DMS114 treated with DMSO at 0.1 percent for 48 hours (cell line): Measurements from ENCODE around the gene PEPD.

Experiments used
- DNase-seq: peaks from one replicate; lab custom pipeline; 2025; ENCODE audit not compliant: unreplicated experiment; lab: John Stamatoyannopoulos, UW

PEPD gene

DNA sequence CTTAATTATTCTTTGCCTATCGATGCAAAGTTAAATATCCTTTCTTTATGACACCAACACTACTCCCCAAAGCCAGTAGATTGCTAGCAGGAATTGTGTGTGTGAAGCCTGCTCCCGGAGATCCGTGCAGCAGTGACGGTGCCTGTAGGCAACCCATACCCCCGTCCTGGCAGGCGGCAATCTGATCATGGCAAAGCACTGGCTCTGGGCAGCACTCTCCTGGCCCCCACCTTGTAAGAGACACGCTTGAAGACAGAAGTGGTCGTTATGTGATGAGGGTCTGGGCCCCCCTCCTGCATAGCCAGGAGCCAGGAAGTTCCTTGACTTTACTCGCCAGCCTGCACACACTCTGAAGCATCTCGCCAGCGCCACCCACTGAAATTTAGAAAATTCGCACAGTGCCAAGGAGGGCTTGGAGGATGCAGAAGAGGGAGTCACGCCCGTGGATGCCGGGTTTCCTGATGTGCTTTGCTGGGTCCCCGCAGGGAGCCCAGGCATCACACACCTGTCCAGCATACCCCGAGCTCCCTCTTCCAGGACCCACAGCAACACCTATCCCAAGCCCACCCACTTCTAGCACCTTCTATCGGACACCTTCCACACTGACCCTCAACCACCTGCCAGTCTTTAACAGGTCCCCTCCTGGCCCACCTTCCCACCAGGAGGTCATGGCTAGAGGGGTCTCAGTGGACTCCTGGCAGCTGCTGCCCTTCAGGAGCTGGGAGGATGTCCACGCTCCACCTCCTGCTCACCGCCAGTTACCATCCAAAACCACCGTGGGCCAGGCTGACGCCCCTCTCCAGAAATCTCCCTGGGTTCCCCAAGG, 93.6 kb downstream of the PEPD start:
- no peak for DNase-seq

DNA sequence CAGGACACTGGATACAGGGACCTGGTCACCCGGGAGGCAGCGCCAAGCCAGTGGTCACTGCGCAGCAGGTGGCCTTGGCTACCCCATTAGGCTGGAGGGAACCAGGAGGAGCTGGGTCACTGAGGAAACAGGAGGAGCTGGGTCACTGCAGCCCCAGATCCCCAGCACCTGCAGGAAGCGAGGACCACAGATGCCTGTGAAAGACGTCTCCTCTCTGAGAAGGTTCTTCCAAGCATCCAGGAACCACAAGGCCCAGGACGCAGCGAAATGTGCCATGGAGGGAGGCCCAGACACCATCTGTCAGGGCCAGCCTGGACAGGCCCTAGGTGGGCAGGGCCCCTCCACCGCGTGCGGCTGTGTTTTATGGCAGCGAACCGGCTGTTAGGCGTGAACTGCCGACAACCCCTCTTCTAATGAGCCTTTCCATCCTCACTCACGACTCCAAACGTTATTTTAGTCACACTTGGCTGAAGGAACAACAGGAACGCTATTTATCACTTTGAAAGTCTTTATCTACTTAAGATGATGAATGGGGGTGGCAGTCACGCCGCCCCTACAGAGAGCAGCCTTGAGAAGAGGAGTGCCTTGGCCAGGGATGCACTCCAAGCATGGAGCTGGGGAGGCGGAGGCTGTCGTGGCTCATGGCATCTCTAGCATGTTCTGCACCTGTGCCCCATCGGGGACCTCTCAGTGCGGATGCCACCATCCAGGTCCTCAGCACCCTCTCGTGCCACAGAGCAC, 94.8 kb downstream of the PEPD start:
- DNase-seq = no peak

DNA sequence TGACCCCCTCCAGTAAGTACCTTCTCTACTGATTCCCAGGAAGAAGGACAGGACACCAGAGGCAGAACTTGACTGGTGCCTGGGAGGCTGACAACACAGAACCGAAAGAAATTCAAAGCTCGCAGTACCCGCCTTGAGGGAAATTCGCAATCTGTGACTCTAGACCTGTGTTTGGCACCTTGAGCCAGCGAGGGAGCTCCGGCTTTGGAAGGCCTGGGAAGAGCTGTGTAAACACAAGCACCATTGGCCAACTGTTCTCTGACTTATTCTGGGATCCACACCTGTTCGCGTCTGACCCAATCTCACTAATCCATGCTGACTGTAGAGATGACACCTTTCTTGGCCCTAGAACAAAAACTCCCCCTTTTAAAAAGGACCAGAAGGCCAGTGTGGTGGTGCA, 97.4 kb downstream of the PEPD start:
- no peak for DNase-seq

DNA sequence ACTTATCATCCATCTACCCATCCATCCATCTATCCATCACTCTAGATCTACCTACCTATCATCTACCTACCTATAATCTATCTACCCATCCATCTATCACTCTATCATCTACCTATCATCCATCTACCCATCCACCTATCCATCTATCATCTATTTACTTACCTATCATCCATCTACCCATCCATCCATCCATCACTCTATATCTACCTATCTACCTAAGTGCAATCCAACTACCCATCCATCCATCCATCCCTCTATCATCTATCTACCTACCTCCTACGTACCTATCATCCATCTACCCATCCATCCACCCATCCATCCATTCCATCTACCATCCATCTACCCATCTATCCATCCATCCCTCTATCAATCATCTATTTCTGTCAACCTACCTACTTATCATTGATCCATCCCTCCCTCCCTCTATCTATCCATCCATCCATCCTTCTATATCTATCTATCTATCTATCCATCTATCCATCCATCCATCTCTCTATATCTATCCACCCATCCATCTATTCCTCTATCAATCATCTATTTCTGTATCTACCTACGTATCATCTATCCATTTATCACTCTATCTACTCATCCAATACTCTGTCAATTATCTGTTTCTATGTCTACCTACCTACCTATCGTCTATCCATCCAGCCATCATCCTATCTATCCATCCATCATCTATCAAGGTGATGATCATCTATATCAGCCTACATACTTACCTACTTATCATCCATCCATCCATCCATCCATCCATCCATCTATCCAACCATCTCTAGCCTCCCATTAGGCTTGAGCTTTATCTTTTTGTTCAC, 99.0 kb downstream of the PEPD start:
- no peak for DNase-seq

DNA sequence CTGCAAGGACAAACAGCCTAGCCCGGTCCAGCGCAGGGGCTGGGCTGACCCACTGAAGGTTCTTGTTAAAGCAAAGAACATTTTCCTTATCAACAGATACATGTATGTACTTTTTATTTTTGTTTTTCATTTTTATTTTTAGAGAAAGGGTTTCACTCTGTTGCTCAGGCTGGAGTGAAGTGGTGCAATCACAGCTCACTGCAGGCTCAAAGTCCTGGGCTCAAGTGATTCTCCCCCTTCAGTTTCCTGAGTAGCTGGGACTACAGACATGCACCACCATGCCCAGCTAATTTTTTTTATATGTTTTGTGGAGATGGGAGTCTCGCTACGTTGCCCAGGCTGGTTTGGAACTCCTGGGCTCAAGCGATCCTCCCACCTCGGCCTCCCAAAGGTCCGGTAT, 100.2 kb downstream of the PEPD start:
- no peak for DNase-seq

DNA sequence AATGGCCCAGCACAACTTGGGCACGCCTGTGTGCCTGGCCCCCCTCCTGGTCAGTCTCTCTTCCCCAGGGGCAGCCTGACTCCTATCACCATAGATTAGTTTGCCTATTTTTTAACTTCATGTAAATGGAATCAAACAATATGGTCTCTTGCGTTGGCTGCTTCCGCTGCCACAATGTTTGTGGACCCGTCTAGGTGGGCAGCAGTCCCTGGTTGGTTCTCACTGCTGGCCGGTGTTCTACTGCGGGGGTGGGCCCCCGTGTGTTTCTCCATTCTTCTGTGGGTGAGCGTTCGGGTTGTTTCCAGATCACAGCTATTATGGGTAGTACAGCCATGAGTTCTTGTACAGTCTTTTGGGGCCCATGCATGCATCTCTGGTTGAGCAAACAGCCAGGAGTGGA, 100.8 kb downstream of the PEPD start:
- no peak for DNase-seq

DNA sequence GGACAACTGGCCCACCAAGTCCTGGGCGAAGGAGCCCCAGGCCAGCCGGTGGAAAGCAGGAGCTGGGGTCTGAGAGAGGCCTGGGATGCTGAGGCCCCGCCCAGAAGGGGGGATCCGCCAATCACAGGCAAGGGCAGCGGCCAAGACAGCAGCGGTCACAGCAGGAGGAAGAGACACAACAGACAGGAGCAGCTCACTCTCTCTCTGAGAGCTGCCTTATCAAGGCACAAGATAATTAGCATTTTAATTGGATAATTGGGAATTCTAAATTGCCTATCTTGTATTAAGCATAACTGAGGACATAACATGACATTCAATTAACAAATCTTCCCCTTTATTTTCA, 101.8 kb downstream of the PEPD start:
- DNase-seq = no peak

DNA sequence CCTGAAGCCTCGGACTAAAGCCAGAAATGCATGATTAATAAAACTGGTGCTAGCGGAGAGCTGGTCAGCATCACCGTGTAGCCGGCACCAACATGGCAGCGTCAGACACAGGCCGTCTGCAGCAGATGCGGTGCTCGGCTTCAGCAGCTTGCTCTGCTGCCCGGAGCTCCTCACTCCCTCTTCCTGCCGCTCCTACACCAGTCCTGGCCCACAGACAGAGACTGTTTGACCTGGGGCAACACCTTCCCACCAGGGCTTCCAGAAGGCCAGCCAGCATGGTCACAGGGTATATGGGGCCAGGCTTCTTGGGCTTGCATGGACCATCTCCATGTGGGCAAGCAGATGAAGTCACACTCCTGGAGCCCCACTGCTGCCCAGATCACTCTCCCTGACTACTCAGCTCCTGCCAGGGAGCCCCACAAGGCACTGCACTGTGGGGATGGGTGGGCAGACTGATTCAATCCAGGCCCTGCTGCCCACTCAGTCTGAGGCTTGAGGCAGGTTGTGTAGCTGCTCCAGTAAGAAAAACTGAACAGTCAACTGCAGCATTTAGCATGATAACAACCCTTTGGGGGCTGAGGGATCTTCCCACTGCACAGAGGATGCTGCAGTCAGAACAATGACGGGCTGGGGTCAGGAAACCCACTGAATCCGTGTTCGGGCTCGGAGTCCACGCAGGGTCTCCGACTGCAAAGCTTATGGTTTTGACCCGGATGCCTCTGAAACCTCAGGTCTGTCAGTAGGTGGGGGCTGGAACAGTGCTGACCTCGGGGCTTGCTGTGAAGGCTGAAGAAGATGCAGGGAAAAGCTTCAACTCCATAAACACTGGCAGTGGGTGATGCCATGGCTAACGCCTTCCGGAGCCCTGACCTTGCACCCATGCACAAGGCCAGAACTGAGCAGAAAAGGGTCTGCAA, 102.5 kb downstream of the PEPD start:
- no peak for DNase-seq

DNA sequence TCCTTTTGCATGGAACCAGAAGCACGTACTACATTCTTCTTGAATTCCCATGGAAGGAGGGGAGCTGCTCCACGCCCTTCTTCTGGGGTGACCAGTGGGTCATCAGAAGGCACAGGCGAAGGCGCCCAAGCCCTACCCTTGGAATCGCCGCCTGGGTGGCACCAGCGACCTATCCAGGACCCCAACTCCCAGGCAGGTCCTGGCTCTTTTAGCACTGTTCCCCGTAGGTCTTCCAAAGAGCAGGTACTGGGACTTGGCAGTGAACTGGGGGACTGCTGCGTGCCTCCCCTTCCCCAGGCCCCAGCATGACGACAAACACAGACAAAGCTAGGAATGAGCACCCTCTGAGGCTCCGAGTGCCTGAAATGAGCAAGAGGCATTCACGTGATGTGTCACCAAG, 103.1 kb downstream of the PEPD start:
- DNase-seq = no peak

DNA sequence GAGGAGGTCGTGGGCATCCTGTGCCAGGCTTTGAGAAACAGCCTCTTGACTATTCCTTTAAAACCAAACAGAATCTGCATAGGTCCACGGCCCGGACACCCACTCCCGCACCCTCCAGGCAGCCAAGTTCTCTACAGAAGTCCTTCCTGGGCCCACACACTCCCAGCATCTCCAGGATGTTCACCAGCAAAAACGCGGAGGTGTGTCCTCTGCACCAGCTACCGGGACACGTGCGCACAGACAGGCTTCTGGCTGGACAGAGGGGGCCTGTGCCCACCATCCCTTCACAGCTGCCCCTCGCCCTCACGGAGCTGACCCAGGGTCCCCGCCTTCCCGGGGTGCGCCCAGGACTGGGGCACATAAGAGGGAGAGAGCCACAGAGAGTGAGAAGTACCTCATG, 103.8 kb downstream of the PEPD start:
- DNase-seq = no peak

DNA sequence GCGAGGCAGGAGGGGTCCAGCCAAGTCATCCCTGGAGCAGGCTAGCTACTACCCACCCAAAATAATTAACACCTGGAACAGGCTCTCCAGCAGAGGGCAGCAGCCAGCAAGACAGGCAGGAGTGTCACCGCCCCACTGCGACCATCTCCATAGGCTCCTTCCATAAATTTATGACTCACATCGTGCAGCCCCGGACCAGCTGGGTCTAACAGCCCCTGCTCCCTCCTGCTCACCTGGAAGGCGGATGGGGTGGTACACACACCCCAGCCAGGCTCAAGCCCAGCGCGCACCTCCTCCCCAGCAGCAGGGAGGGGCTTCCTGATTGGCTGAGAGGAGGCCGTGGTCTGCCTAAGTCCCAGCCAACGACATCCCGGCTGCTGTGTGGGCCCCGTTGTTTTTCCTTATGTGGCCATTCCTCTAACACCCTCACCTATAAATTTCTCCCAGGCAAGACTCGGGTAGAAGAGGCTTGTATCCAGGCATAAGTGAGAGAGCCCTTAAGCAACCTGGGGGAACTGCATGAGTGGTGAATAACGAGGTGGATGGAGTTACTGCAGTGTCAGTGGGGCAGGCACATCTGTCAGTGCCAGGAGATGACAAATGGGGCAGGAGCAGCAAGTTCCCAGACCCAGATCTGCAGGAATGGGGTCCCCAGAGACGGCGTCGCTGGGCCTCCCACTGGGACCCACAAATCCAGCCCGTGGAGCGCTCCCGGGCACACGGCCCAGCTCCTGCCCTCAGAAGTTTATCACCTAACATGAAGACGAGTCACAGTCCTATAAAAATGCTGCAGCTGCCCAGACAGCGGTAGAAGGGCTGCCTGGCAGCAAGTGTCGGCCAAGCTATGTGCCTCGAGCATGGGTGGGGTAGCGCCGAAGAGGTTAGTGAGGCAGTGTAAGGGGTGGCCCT, 105.0 kb downstream of the PEPD start:
- DNase-seq = peak; percentile 57

DNA sequence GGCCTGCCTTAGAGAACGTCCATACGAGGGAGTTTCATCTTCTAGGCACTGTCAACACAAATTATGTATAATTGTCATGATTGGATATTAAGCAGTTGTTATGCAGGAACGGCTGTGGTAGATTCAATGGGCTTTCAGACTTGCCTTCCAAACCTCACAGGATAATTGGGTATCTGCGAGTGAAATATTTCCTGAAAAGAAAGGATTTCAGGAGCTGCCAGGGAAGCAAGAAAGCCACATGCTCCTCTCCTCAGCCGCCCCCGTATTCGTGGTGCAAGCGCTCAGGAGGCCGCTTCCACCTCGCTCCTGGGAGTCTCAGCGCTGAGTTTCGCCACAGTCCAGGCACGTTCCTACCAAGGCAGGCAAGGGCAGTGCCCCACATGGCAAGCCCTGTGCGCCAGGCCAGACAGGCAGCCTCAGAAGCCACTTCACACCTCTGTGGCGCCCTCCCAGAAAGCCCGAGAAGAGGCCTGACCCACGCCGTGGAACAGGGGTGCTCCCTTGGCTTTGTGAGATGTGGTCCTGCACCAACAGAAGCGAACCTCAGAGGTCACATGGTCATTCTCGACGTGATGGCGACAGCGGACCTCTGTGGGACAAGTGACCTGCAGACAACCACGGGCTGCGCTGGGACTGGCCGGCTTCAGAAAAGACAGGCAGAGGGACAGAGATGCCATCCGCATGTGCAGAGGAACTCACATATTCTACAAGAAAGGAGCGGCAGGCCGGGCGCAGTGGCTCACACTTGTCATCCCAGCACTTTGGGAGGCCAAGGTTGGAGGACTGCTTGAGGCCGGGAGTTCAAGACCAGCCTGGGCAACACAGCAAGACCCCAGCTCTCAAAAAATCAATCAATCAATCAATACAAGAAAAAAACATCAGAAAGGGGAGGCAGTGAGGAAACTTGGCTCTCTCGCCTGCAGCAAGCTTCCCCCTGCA, 106.7 kb downstream of the PEPD start:
- DNase-seq = no peak

DNA sequence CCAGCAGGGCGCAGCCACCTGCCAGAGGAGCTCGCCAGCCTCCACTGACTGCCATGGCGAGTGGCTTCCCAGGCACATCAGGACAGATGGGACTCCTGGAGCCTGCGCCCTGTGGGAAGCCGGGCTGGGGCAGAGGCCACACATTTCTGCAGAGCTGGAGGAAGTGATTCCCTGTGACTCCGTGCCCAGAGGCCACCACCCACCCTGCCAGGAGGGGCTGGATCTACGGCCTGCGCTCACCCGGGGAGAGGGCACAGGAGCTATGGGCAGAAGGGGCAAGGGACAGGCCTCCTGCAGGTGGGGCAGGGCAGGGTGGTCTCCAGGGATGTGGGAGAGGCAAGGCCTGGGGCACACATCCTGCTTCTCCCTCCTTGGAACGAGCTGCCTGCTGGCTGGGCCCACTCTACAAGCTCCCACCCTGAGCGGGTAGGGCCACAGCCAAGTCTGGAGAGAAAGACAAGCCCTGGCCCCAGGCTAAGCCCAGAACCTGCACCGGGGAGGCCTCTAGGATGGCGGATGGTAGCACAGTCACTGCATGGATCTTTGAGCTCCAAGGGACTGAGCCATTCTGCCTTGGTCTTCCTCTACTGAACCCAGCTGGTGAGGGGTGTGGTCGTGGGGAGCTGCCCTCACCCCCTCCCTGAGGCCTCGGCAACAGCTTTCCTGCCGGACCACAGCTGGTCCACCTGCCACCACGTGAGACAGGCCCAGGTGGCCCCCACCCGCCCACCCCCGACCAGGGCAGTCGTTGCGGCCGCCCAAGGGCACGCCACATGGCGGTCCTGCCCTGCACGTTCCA, 107.5 kb downstream of the PEPD start:
- no peak for DNase-seq

DNA sequence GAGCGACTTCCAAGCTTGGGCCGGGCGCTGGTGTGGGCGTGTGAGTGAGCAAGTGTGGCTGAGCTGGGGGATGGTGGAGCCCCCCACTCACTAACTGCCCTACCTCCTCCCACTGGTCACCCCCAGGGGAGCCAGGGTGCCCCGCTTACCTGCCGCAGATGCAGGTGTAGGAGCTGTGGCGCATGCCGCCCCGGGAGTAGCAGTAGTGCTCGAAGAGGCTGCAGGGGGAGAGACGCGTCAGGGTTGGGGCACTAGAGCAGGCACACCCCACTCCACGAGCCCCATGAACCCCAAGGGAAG, 108.2 kb downstream of the PEPD start:
- DNase-seq = no peak

DNA sequence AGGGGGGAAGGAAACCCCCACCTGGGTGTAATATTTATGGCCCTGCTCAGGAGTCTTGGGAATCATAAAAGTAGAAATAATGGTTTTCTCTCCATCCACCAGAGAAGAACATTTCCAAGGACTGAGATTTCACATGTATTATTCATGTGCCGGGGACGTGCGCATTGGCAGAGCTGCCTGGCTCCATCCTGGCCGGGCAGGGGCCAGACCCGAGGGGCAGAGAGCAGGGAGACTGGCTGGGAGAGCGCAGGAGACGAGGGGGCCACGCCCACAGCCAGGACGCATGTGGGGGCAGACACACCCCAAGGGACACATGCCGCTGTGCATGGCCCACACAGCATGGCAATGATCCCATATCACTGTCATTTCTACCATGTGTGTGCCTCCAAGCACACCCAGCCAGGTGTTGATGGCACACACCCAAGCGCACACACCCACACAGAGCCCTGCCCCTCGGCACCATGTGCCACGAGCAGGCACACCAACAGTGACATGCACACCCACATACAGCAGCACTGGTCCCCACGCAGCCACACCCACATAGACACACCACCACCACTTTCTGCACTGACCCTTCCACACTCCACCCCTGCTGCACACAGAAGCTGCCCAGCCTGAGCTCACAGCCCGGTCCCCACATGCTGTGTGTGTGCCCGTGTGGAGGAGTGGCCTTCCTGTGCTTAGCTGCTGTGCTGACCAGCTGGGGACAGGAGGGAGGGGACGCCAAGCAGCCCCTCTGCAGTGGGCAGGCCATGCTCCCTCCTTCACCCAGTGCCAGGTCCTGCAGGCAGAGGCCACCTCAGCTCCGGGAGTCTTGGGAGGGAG, 108.8 kb downstream of the PEPD start:
- no peak for DNase-seq

DNA sequence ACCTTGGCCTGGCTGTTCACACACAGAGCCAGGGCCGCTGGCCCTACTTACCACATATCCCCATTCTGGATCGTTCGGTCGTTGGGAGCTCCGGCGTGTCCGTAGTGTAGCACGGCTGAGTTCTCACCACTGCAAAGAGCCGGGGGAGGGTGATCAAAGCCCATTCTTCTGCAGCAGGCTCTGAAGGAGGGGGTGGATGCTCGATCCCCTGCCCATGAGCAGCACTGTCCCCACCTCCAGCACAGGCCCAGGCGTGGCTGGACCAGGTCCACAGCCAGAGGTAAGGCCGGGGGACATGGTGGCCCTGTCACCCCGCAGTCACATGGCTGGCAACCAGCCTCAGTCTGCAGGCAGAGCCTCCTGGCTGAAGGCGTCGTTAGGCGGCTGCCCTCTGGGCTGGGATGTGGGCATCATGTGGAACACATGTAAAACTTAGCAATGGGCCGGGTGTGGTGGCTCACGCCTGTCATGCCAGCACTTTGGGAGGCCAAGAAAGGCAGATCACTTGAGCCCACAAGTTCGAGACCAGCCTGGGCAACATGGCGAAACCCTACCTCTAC, 109.9 kb downstream of the PEPD start:
- no peak for DNase-seq

DNA sequence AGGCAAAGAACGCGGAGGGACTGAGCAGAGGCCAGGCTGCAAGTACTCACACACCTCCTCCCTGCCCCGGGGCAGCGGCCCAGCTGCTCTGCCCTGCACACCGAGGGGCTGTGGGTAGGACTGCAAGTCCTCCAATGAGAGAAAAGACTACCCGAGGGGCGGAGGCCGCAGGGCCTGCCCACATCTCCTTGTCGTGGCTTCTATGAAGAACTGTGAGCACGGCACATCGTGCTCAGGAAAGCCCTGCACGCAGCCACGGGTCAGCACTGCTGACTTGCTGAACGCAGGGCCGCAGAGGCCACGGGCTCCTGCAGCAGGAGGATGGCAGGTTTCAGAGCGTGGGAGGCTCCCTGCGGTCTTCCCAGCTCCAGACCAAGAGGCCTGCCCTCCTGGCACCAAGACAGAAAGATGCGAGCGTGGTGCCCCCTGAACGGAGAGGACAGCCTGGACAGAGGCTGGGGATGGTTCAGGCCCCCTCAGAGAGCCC, 110.6 kb downstream of the PEPD start:
- DNase-seq = no peak
